GM12864 (cell line): ENCODE data around the gene HPS3.

ENCODE experiments used
- DNase-seq: peaks from one replicate; pipeline ENCODE4 v3.0.0-alpha.2; 2011; ENCODE audit warnings: low read depth
- H3K4me3 ChIP-seq: 2 replicates; pipeline ENCODE4 v1.5.1; 2011; ENCODE audit warnings: mild to moderate bottlenecking, low read depth, low read length, control low read depth
- TF ChIP-seq, protein P1 (sequence below): IDR thresholded peaks from 2 replicates; pipeline ENCODE4 v1.5.1; 2011; ENCODE audit warnings: low read depth, mild to moderate bottlenecking, moderate library complexity, low read length, control low read depth, inconsistent platforms; ENCODE audit errors: missing control alignments

Gene HPS3

GRCh38 chr3:149162007-149162406 lies 32.6 kb downstream of the HPS3 start:
- DNase-seq = no peak
- no peak overlapping the region for H3K4me3 ChIP-seq
- TF ChIP-seq, protein P1, sequence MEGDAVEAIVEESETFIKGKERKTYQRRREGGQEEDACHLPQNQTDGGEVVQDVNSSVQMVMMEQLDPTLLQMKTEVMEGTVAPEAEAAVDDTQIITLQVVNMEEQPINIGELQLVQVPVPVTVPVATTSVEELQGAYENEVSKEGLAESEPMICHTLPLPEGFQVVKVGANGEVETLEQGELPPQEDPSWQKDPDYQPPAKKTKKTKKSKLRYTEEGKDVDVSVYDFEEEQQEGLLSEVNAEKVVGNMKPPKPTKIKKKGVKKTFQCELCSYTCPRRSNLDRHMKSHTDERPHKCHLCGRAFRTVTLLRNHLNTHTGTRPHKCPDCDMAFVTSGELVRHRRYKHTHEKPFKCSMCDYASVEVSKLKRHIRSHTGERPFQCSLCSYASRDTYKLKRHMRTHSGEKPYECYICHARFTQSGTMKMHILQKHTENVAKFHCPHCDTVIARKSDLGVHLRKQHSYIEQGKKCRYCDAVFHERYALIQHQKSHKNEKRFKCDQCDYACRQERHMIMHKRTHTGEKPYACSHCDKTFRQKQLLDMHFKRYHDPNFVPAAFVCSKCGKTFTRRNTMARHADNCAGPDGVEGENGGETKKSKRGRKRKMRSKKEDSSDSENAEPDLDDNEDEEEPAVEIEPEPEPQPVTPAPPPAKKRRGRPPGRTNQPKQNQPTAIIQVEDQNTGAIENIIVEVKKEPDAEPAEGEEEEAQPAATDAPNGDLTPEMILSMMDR = no peak

GRCh38 chr3:149163066-149163465 lies 33.6 kb downstream of the HPS3 start:
- no peak overlapping the region for H3K4me3 ChIP-seq
- DNase-seq = no peak
- TF ChIP-seq, protein P1 = no peak

- DNase-seq = no peak
- H3K4me3 ChIP-seq = no peak overlapping the region
- TF ChIP-seq, protein P1 = no peak
Measured at GRCh38 chr3:149167898-149168297, 38.5 kb downstream of the HPS3 start.

- DNase-seq = no peak
- TF ChIP-seq, protein P1 = no peak
- no peak overlapping the region for H3K4me3 ChIP-seq
Measured at GRCh38 chr3:149170672-149171071, 41.2 kb downstream of the HPS3 start.

DNA sequence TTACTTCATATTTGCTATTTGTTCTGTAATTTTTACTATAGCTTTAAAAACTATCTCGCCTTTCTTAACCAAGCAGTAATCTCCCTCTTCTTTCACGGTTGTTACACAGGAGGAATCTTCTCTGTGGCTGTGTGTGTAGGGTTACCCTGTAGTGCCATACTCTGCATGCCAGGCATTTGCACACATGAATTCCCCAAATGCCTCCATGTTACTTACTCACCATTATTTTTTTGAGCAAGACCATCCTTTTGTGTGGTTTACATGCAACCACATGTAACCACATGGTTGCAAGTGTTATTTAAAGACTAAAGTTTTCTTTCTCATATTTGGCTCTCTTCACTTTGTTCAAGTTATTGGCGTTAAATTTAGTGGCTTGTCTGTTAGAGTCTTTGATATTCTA lies 45.5 kb downstream of the HPS3 start:
- no peak overlapping the region for H3K4me3 ChIP-seq
- TF ChIP-seq, protein P1 = no peak
- peak; percentile 16 for DNase-seq

GRCh38 chr3:149177122-149177521 lies 47.7 kb downstream of the HPS3 start:
- TF ChIP-seq, protein P1 = no peak
- no peak for DNase-seq
- no peak overlapping the region for H3K4me3 ChIP-seq

GRCh38 chr3:149179220-149179619 lies 49.8 kb downstream of the HPS3 start:
- H3K4me3 ChIP-seq = no peak overlapping the region
- TF ChIP-seq, protein P1 = no peak
- no peak for DNase-seq
